GM13976 (cell line): ENCODE data around the gene CLEC11A.

ENCODE experiments used
- DNase-seq: peaks from one replicate; pipeline ENCODE4 v3.0.0; 2012; ENCODE audit warnings: low spot score
- CTCF ChIP-seq: IDR thresholded peaks from 2 replicates; pipeline ENCODE4 v1.5.1; 2012; ENCODE audit warnings: borderline replicate concordance, mild to moderate bottlenecking; ENCODE audit not compliant: insufficient read depth; ENCODE audit errors: extremely low read depth, missing control alignments, control extremely low read depth
- in situ Hi-C: fragments of 300-500 bp; cut with MboI; formaldehyde crosslinking; loops from one replicate; pipeline ENCODE4 v1.12.0; 2022; ENCODE audit warnings: low sequenced_read_pairs, mixed read lengths, inconsistent platforms; ENCODE audit not compliant: unreplicated experiment

The CLEC11A gene

GRCh38 chr19:50697414-50698124 lies 25.6 kb upstream of the CLEC11A start:
- in situ Hi-C loops, result no loop called here
- DNase-seq, result no peak
- no peak for TF ChIP-seq CTCF

- no peak for DNase-seq
- no peak for TF ChIP-seq CTCF
- in situ Hi-C loops, result no loop called here
Measured at GRCh38 chr19:50701367-50701985, 21.7 kb upstream of the CLEC11A start.

- in situ Hi-C loops, result no loop called here
- DNase-seq, result no peak
- TF ChIP-seq CTCF, result no peak
Measured at GRCh38 chr19:50702158-50702870, 20.9 kb upstream of the CLEC11A start.

- DNase-seq, result peak; percentile 35
- in situ Hi-C loops, result no loop called here
- no peak for TF ChIP-seq CTCF
Measured at GRCh38 chr19:50702871-50703829, 20.0 kb upstream of the CLEC11A start.

- in situ Hi-C loops, result no loop called here
- TF ChIP-seq CTCF, result no peak
- no peak for DNase-seq
Measured at GRCh38 chr19:50703915-50704796, 19.0 kb upstream of the CLEC11A start.
